ENCODE measurements around the gene CCDC27.
"Not testable (repeated sequence)": the region's sequence is repeated elsewhere in the genome, so short reads cannot be mapped to it uniquely, and the experiment has no call there.

The CCDC27 gene

GRCh38 chr1:3800795-3801194 lies 48.5 kb downstream of the CCDC27 start:
- DNase-seq = not testable (repeated sequence)

- DNase-seq = no peak
These were observed 51.8 kb downstream of the CCDC27 start for GRCh38 chr1:3803905-3804626.

GRCh38 chr1:3804627-3804944 lies 52.3 kb downstream of the CCDC27 start:
- DNase-seq = not testable (repeated sequence)

- DNase-seq = no peak
These were observed 52.8 kb downstream of the CCDC27 start for GRCh38 chr1:3805038-3805437.

GRCh38 chr1:3807769-3808168 lies 55.5 kb downstream of the CCDC27 start:
- DNase-seq = no peak

GRCh38 chr1:3809680-3810079 lies 57.4 kb downstream of the CCDC27 start:
- no peak for DNase-seq

- DNase-seq = peak in 1 of 2 donors; percentile 20
These were observed 58.0 kb downstream of the CCDC27 start for GRCh38 chr1:3810149-3810761.

- DNase-seq = no peak
These were observed 59.3 kb downstream of the CCDC27 start for GRCh38 chr1:3811595-3811911.

GRCh38 chr1:3814065-3814464 lies 61.8 kb downstream of the CCDC27 start:
- no peak for DNase-seq

- DNase-seq = no peak
These were observed 62.7 kb downstream of the CCDC27 start for GRCh38 chr1:3814771-3815561.

GRCh38 chr1:3816331-3817137 lies 64.3 kb downstream of the CCDC27 start:
- no peak for DNase-seq

GRCh38 chr1:3817138-3817740 lies 65.0 kb downstream of the CCDC27 start:
- no peak for DNase-seq

- DNase-seq = no peak
These were observed 65.8 kb downstream of the CCDC27 start for GRCh38 chr1:3817821-3818597.

- DNase-seq = no peak
These were observed 67.5 kb downstream of the CCDC27 start for GRCh38 chr1:3819771-3820200.

- no peak for DNase-seq
These were observed 68.1 kb downstream of the CCDC27 start for GRCh38 chr1:3820316-3820715.

- no peak for DNase-seq
These were observed 68.8 kb downstream of the CCDC27 start for GRCh38 chr1:3821004-3821403.

Data from CD4-positive, alpha-beta T cell treated with Interferon alpha-2 for 1 hour (primary cell).